ENCODE data around the gene HUS1. TPM values are rescaled to one million over a fixed set of nuclear protein-coding genes. Genes with fewer than 3 reads are reported as not detected.

Gene HUS1
- total and polyA plus RNA-seq, 2 of the 4 experiments (the other 2 are of a cell fraction), result 16.2 to 18.3 TPM

DNA sequence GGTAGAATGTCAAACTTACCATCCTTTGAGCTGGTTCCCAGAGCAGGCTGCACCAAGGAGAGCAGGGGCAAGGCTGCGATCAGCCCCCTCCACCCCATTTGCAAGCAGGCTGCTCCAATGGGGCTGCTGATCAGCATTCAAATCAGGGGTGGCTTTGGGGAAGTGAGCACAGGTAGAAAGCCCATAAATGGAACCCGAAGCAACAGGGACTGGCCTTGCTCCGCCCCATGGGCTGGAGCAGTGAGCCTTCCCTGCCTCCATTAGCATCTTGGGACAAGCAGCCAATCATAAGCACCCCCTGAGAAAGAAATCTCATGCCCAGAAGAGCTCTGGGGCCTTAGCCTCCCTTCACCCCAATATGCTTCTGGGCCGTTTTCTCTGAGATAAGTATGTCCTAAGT is 27.2 kb downstream of the HUS1 start:
- H4K20me1 ChIP-seq (ENCODE audit: insufficient read depth, low read length), result peaks cover 4% of the 10 kb centered on the region; the same call in 1 of the 2 replicates
- H3K79me1 ChIP-seq (ENCODE audit: low read depth in 1 of 2, low read length in 2 of 2), result peaks cover 9 to 10% of the 10 kb centered on the region in 2 experiments; a peak in 3 of 4 replicates
- H3K56ac ChIP-seq (ENCODE audit: extremely low read depth, insufficient read depth, low read length), result no peak overlapping the region
- DNase-seq, result no peak
- ATAC-seq (ENCODE audit: low read depth), result no peak
- WGBS, 2 experiments (ENCODE audit: extremely low coverage in 2 of 2, insufficient read length in 1 of 2), result no CpG with 5 or more reads among the region's 4 CpGs
- H4K8ac ChIP-seq (ENCODE audit: low read depth in 2 of 2, low read length in 2 of 2), result no peak overlapping the region
- no TSS peak for BruUV-seq (replicated peaks)
- H4K5ac ChIP-seq (ENCODE audit: low read depth, low read length), result no peak overlapping the region
- dilution Hi-C loops (cut with HindIII; ENCODE audit: low sequenced_read_pairs, unreplicated experiment), result no loop called here
- H3K36me3 ChIP-seq (ENCODE audit: control insufficient read depth, insufficient read depth, low read length), result peaks cover 1% of the 10 kb centered on the region; the same call in 1 of the 2 replicates
- peaks cover 5% of the 10 kb centered on the region for H3K9me1 ChIP-seq (ENCODE audit: insufficient read depth, low read length)
- POLR2A ChIA-PET (ENCODE audit: unreplicated experiment), result no interaction called here
- no peak overlapping the region for H2AK9ac ChIP-seq (replicated peaks; ENCODE audit: low read depth, low read length, poor library complexity)
- CTCF ChIA-PET, result interaction anchor here (0.8 kb wide), 1 partner anchor 15 kb away, joined by 3 read pairs; no protein-coding TSS in a partner anchor
- in situ Hi-C loops (cut with MboI; ENCODE audit: low sequenced_read_pairs), result no loop called here
- no peak overlapping the region for H3K14ac ChIP-seq (replicated peaks; ENCODE audit: low read depth, low read length)
- H2BK5ac ChIP-seq (ENCODE audit: low read depth, low read length, poor library complexity, severe bottlenecking), result no peak overlapping the region
- intact Hi-C loops (cut with micrococcal nuclease), result no loop called here
- H3K4me3 ChIP-seq (ENCODE audit: insufficient read depth, low read depth, low read length), result no peak overlapping the region
- H2AK5ac ChIP-seq (ENCODE audit: low read depth, low read length), result no peak overlapping the region
- no peak overlapping the region for H3K4ac ChIP-seq (ENCODE audit: low read depth, low read length)
- H2BK120ac ChIP-seq (ENCODE audit: low read depth, low read length), result no peak overlapping the region
- H3K9me3 ChIP-seq (ENCODE audit: control insufficient read depth, insufficient read depth, low read length), result no peaks in the 10 kb centered on the region
- H3K4me1 ChIP-seq (ENCODE audit: control insufficient read depth, insufficient read depth, low read length), result peaks cover 4% of the 10 kb centered on the region; the same call in 1 of the 2 replicates
- no peaks in the 10 kb centered on the region for H3K27me3 ChIP-seq (ENCODE audit: control insufficient read depth, insufficient read depth, low read length)
- no peak overlapping the region for H2BK15ac ChIP-seq (ENCODE audit: low read depth, low read length)
- no peak overlapping the region for H3K23ac ChIP-seq (ENCODE audit: low read depth, low read length)
- no peak for TF ChIP-seq CHD1 (IDR thresholded peaks at IDR 0.05; ENCODE audit: low read depth, low read length)
- TF ChIP-seq NFE2L2 (IDR thresholded peaks at IDR 0.05; ENCODE audit: low read depth, low read length), result no peak
- TF ChIP-seq BHLHE40 (IDR thresholded peaks at IDR 0.05; ENCODE audit: low read depth, low read length), result no peak
- no peak for TF ChIP-seq CTCF (conservative IDR thresholded peaks at IDR 0.05; ENCODE audit: low read depth, low read length)
- TF ChIP-seq USF2 (IDR thresholded peaks at IDR 0.05; ENCODE audit: low read depth, low read length), result no peak
- TF ChIP-seq SMC3 (IDR thresholded peaks at IDR 0.05; ENCODE audit: low read depth, low read length), result no peak
- no peak for TF ChIP-seq ELK1 (IDR thresholded peaks at IDR 0.05; ENCODE audit: borderline replicate concordance, low read depth, low read length)
- no peak for TF ChIP-seq FOS (IDR thresholded peaks at IDR 0.05; ENCODE audit: low read depth, low read length)
- TF ChIP-seq MAZ (IDR thresholded peaks at IDR 0.05; ENCODE audit: borderline replicate concordance, low read depth, low read length), result no peak
- no peak for TF ChIP-seq CEBPB (IDR thresholded peaks at IDR 0.05; ENCODE audit: low read depth, low read length)
- TF ChIP-seq MXI1 (IDR thresholded peaks at IDR 0.05; ENCODE audit: borderline replicate concordance, low read depth, low read length), result no peak
- no peak for TF ChIP-seq RAD21 (IDR thresholded peaks at IDR 0.05; ENCODE audit: low read length)
- TF ChIP-seq RFX5 (IDR thresholded peaks at IDR 0.05; ENCODE audit: low read depth, low read length), result no peak
- H3K27ac ChIP-seq (ENCODE audit: insufficient read depth, low read length), result no peak overlapping the region
- H3K4me2 ChIP-seq (ENCODE audit: low read depth, low read length), result no peak overlapping the region
- no peak overlapping the region for H3K18ac ChIP-seq (ENCODE audit: low read depth, low read length)
- H2BK20ac ChIP-seq (ENCODE audit: low read depth, low read length), result no peak overlapping the region
- no peak overlapping the region for H2AFZ ChIP-seq (replicated peaks; ENCODE audit: low read length, poor library complexity)
- H3K9ac ChIP-seq (ENCODE audit: low read depth, low read length), result no peak overlapping the region
- H4K91ac ChIP-seq (ENCODE audit: insufficient read depth, low read depth, low read length), result no peak overlapping the region
